ENCODE results near the gene PLEKHN1.

DNA sequence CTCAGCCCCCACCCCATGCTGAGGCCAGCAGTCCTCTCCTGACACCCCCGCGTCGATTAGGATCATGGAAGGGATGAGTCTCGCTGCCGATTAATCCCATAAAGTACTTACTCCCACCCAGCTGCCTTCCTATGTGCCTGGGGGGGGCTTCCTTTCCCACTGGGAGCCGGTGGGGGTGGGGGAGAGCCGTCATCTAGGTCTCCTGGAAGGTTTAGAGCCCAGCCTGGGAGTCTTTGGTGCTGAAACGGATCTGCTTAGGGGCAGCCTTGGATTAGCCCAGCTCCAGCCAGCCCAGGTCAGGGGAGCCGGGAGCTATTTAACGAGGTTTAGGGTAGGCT, 32.7 kb upstream of the PLEKHN1 start:
- TF ChIP-seq, protein P1, sequence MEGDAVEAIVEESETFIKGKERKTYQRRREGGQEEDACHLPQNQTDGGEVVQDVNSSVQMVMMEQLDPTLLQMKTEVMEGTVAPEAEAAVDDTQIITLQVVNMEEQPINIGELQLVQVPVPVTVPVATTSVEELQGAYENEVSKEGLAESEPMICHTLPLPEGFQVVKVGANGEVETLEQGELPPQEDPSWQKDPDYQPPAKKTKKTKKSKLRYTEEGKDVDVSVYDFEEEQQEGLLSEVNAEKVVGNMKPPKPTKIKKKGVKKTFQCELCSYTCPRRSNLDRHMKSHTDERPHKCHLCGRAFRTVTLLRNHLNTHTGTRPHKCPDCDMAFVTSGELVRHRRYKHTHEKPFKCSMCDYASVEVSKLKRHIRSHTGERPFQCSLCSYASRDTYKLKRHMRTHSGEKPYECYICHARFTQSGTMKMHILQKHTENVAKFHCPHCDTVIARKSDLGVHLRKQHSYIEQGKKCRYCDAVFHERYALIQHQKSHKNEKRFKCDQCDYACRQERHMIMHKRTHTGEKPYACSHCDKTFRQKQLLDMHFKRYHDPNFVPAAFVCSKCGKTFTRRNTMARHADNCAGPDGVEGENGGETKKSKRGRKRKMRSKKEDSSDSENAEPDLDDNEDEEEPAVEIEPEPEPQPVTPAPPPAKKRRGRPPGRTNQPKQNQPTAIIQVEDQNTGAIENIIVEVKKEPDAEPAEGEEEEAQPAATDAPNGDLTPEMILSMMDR (conservative IDR thresholded peaks at IDR 0.05; ENCODE audit: low read depth, low read length) = no peak
- no peak for TF ChIP-seq EZH2 (IDR thresholded peaks at IDR 0.05; ENCODE audit: borderline replicate concordance, low read depth, low read length, poor library complexity, severe bottlenecking)

Data from A673 (cell line).